ENCODE results near the gene STAT1.

DNA sequence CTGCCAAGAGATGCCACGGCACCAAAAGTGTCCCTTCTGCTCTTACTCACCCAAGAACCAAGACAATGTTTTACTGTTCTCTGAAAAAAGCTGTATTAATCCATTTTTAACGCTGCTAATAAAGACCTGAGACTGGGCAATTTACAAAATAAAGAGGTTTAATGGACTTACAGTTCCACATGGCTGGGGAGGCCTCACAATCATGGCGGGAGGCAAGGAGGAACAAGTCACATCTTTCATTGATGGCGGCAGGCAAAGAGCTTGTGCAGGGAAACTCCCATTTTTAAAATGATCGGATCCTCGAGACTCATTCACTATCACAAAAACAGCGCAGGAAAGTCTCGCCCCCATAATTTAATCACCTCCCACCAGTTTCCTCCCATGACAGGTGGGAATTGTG lies 1.9 kb upstream of the STAT1 start:
- TF ChIP-seq POLR2A (IDR thresholded peaks at IDR 0.05; ENCODE audit: low read depth, low read length) = no peak
- no peak for TF ChIP-seq TAF1 (IDR thresholded peaks at IDR 0.05; ENCODE audit: borderline replicate concordance, low read depth, low read length)
- TF ChIP-seq POLR2AphosphoS5 (IDR thresholded peaks at IDR 0.05; ENCODE audit: low read depth, low read length) = no peak

Measured in GM12892 (cell line).